ENCODE data around the gene MROH2A.

MROH2A gene

DNA sequence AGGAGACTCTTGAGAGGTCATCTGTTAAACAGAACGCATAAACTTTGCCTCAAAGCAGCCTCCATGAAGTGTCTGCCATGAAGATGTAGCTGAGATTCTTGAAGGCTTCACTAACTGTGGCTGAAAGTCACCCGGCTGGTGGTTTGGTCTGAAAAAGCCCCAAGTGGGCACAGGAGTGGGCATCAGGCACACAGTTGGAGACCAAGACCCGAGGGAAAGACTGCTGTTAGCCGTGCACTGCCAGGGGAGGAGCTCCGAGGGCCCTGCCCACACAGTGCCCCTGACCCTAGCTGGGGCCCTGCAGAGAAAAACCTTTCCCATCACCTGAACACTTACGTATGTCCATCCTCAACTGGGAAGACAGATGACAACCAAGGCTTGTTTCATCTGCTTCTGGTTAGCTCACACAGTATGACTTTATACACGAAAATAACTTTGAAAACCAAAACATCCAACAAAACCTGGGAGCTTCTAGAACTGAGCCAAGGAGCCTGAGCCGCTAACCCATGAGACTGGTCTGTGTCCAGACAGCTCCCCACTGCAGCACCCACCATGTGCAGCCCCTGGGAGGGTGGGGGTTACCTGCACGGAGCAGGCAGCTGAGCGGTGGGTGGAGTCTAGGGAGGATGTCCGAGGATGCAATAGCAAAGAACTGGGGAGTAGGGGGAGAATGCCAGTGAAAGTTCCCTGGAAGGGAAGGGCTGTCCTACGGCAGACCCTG is 60.8 kb downstream of the MROH2A start:
- H3K9me3 ChIP-seq, result no peaks in the 10 kb centered on the region
- no peaks in the 10 kb centered on the region for H3K27me3 ChIP-seq
- H3K4me3 ChIP-seq (ENCODE audit: low read depth in 1 of 2, low read length in 1 of 2), result no peak overlapping the region
- no peaks in the 10 kb centered on the region for H3K4me1 ChIP-seq (ENCODE audit: control insufficient read depth in 1 of 2, insufficient read depth in 1 of 2, low read depth in 1 of 2, low read length in 1 of 2)
- peaks cover 95% of the 10 kb centered on the region for H3K36me3 ChIP-seq
- TF ChIP-seq, protein P1, sequence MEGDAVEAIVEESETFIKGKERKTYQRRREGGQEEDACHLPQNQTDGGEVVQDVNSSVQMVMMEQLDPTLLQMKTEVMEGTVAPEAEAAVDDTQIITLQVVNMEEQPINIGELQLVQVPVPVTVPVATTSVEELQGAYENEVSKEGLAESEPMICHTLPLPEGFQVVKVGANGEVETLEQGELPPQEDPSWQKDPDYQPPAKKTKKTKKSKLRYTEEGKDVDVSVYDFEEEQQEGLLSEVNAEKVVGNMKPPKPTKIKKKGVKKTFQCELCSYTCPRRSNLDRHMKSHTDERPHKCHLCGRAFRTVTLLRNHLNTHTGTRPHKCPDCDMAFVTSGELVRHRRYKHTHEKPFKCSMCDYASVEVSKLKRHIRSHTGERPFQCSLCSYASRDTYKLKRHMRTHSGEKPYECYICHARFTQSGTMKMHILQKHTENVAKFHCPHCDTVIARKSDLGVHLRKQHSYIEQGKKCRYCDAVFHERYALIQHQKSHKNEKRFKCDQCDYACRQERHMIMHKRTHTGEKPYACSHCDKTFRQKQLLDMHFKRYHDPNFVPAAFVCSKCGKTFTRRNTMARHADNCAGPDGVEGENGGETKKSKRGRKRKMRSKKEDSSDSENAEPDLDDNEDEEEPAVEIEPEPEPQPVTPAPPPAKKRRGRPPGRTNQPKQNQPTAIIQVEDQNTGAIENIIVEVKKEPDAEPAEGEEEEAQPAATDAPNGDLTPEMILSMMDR (IDR thresholded peaks at IDR 0.05), result no peak
- no peak overlapping the region for H3K27ac ChIP-seq

DNA sequence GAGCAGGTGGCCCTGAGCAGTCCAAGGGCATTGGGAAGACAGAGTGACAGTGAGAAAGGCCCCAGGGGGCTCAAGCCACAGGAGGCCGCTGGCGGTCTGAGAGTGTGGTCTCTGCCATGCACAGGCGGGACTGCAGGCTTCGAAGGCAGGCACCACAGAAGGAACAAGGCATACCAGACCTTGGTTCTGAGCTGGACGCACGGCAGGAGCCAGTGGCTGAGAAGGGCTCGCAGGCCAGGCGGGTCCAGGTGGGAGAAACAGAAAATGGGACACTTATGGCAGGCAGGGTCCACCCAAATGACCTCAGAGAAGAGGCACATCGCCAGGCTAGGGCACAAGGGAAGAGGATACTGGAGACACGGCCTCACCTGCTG is 61.3 kb downstream of the MROH2A start:
- TF ChIP-seq, protein P1 (IDR thresholded peaks at IDR 0.05), result no peak
- Histone ChIP-seq H3K27ac (no peak overlapping the region), H3K27me3 (no peaks in the 10 kb centered on the region), H3K4me1 (ENCODE audit: control insufficient read depth in 1 of 2, insufficient read depth in 1 of 2, low read depth in 1 of 2, low read length in 1 of 2) (no peaks in the 10 kb centered on the region), H3K36me3 (peaks cover 95% of the 10 kb centered on the region), H3K4me3 (ENCODE audit: low read depth in 1 of 2, low read length in 1 of 2) (no peak overlapping the region), H3K9me3 (no peaks in the 10 kb centered on the region)

DNA sequence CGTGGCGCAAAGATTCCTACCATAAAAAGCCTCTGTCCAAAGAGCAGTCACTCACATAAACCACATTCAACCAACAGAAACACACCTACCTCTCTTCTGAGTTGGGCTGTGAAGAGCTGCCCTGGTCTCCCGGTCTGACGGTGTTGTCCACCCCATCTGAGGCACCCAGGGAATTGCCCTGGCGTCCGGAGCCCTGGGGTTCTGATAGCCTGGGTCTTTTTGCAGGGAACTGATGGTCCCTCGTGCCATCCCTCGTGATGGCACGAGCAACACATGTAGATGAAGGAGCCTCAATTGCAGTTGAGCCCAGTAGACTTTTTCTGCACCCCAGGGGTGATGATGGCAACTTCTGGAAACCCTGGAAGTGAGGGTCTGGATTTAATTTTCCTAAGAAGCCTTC is 62.4 kb downstream of the MROH2A start:
- H3K36me3 ChIP-seq, result peaks cover 89% of the 10 kb centered on the region
- no peak overlapping the region for H3K27ac ChIP-seq
- H3K4me3 ChIP-seq (ENCODE audit: low read depth in 1 of 2, low read length in 1 of 2), result no peak overlapping the region
- H3K27me3 ChIP-seq, result no peaks in the 10 kb centered on the region
- no peaks in the 10 kb centered on the region for H3K9me3 ChIP-seq
- TF ChIP-seq, protein P1 (IDR thresholded peaks at IDR 0.05), result no peak
- no peaks in the 10 kb centered on the region for H3K4me1 ChIP-seq (ENCODE audit: control insufficient read depth in 1 of 2, insufficient read depth in 1 of 2, low read depth in 1 of 2, low read length in 1 of 2)

DNA sequence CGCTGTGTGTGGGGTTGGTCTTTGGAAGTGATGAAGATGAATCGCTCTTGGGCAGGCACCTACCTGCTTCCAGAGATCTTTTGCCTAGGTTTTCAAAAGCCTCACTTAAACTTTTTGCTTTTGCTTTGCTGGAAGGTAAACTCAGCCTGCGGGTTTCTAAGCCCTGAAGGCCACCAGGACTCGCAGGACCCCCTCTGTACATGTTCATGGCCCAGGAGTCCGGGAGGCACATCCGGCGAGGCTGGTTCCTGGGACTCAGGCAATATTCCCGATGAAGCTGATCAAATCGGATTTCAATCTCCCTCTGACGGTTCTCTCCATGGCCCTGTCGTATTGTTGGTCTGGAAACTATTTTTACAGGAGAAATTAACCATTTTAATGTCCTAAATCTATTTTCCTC is 63.1 kb downstream of the MROH2A start:
- TF ChIP-seq, protein P1 (IDR thresholded peaks at IDR 0.05), result no peak
- no peak overlapping the region for H3K27ac ChIP-seq
- H3K36me3 ChIP-seq, result peaks cover 82% of the 10 kb centered on the region
- H3K4me3 ChIP-seq (ENCODE audit: low read depth in 1 of 2, low read length in 1 of 2), result no peak overlapping the region
- H3K9me3 ChIP-seq, result no peaks in the 10 kb centered on the region
- no peaks in the 10 kb centered on the region for H3K27me3 ChIP-seq
- no peaks in the 10 kb centered on the region for H3K4me1 ChIP-seq (ENCODE audit: control insufficient read depth in 1 of 2, insufficient read depth in 1 of 2, low read depth in 1 of 2, low read length in 1 of 2)

DNA sequence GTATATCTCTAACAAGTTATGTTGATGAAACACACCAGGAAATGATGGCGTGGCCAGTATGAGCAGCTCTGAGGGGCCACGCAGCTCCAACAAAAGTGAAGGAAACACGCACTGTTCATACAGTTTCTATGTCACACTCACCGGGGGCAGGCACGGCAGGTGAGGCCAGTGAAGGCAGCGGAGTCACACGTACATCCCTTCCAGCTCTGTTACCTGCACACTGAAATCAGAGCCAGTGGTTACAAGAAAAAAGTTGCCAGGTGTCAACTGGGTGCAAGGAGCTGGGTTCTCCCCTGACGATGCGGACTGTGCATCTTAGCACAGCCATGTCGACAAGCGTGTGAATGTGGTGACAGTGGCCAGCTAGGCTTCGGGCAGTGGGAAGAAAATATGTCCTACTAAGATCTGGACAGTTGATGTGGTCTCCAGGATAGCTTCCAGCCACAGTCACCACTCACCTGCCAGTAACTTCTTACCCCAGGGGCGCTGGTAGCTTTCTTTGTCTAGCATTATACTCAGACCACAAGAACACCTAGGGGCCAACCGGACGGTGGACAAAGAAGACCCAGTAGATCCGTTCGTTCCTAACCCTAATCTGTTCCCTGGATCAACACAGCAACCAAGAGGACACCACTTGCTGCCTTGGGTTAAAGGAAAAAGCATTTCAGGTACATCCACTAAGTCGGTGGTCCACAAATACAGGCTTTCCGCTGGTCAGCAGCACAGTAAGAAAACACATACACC is 66.1 kb downstream of the MROH2A start:
- Histone ChIP-seq H3K9me3 (no peaks in the 10 kb centered on the region), H3K4me1 (ENCODE audit: control insufficient read depth in 1 of 2, insufficient read depth in 1 of 2, low read depth in 1 of 2, low read length in 1 of 2) (no peaks in the 10 kb centered on the region), H3K27ac (no peak overlapping the region), H3K36me3 (peaks cover 80% of the 10 kb centered on the region), H3K27me3 (no peaks in the 10 kb centered on the region), H3K4me3 (ENCODE audit: low read depth in 1 of 2, low read length in 1 of 2) (no peak overlapping the region)
- TF ChIP-seq, protein P1 (IDR thresholded peaks at IDR 0.05), result no peak
